Gastrocnemius medialis (tissue), 4 donors: ENCODE results near the gene NCAN.

Experiments used
- CTCF ChIP-seq, 5 experiments: fragments of 450-650 bp in 3 of 5; fragments of 200-600 bp in 2 of 5; sonication (generic) in 2 of 5; IDR thresholded peaks in 4 of 5; conservative IDR thresholded peaks in 1 of 5; 1 replicate in 4 of 5; 2 replicates in 1 of 5; pipeline ENCODE4 v1.5.1; 2016 to 2019; ENCODE audit warnings: antibody characterized with exemption in 5 of 5, mild to moderate bottlenecking in 3 of 5, moderate library complexity in 3 of 5
- POLR2A ChIP-seq, 2 donors: fragments of 450-650 bp; IDR thresholded peaks; one replicate each; pipeline ENCODE4 v1.6.1; 2017; ENCODE audit warnings: antibody characterized with exemption in 2 of 2, mild to moderate bottlenecking in 2 of 2, moderate library complexity in 2 of 2

- no peak for TF ChIP-seq CTCF (IDR thresholded peaks at IDR 0.05 in 4 of 5, conservative IDR thresholded peaks at IDR 0.05 in 1 of 5)
- no peak for TF ChIP-seq POLR2A (IDR thresholded peaks at IDR 0.05)
Measured at GRCh38 chr19:19176950-19177349, 34.8 kb upstream of the NCAN start.
